ENCODE measurements around the gene HHIPL2.

DNA sequence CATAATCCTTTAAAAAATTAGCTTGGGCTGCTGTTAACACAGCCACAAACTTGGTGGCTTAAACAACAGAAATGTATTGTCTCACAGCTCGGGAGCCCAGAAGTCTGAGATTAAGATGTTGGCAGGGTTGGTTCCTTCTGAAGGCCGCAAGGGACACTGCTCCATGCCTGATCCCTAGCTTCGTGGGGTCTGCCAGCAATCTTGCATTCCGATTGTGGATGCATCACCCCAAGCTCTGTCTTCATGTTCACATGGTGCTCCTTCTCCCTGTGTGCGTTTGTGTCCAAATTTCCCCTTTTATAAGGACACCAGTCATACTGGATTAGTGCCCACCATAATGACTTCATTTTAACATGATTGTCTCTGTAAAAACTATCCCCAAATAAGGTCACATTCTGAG is 5.0 kb upstream of the HHIPL2 start:
- TF ChIP-seq FOXM1 (IDR thresholded peaks at IDR 0.05; ENCODE audit: borderline replicate concordance, low read depth), result no peak
- TF ChIP-seq, protein P1, sequence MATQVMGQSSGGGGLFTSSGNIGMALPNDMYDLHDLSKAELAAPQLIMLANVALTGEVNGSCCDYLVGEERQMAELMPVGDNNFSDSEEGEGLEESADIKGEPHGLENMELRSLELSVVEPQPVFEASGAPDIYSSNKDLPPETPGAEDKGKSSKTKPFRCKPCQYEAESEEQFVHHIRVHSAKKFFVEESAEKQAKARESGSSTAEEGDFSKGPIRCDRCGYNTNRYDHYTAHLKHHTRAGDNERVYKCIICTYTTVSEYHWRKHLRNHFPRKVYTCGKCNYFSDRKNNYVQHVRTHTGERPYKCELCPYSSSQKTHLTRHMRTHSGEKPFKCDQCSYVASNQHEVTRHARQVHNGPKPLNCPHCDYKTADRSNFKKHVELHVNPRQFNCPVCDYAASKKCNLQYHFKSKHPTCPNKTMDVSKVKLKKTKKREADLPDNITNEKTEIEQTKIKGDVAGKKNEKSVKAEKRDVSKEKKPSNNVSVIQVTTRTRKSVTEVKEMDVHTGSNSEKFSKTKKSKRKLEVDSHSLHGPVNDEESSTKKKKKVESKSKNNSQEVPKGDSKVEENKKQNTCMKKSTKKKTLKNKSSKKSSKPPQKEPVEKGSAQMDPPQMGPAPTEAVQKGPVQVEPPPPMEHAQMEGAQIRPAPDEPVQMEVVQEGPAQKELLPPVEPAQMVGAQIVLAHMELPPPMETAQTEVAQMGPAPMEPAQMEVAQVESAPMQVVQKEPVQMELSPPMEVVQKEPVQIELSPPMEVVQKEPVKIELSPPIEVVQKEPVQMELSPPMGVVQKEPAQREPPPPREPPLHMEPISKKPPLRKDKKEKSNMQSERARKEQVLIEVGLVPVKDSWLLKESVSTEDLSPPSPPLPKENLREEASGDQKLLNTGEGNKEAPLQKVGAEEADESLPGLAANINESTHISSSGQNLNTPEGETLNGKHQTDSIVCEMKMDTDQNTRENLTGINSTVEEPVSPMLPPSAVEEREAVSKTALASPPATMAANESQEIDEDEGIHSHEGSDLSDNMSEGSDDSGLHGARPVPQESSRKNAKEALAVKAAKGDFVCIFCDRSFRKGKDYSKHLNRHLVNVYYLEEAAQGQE (IDR thresholded peaks at IDR 0.05; ENCODE audit: low read depth), result no peak
- no peak for TF ChIP-seq EGR1 (IDR thresholded peaks at IDR 0.05)
